Measurements from ENCODE around the gene SULT1E1. TPM values are rescaled to one million over a fixed set of nuclear protein-coding genes. Genes with fewer than 3 reads are reported as not detected.

SULT1E1 gene
- total and polyA plus RNA-seq, 2 experiments from 2014 or later = not detected

DNA sequence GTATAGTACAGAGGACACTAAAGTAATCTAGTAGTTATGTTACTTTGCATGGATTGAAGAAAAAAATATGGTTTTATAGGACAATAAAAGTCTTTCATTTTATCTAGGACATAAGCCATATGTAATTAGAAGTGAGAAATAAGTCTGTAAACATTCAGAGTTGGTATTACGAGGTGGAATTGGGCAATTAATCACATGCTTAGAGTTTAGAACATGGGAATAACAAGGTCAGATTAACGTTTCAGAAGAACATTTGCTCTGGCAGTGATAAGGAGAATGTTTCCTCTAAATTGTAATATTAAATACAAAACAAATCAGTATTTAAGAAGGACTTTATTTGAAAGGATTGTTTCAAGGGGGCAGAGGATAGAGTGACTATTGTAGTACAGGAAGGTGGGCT lies 15.6 kb upstream of the SULT1E1 start:
- Mint-ChIP-seq H3K27ac (no peak overlapping the region), H3K4me3 (no peak overlapping the region), H3K27me3 (ENCODE audit: insufficient read depth, low read depth, poor library complexity) (no peaks in the 10 kb centered on the region), H3K9me3 (peaks cover 6% of the 10 kb centered on the region; the same call in 2 of the 3 replicates), H3K4me1 (peaks cover 6% of the 10 kb centered on the region; the same call in 1 of the 3 replicates), H3K36me3 (ENCODE audit: low read depth) (peaks cover 3% of the 10 kb centered on the region; the same call in 1 of the 3 replicates)
- 0 out of 2 replicates have a peak, but pooled peaks cover 3% of the 10 kb centered on the region for H3K36me3 ChIP-seq (ENCODE audit: insufficient read depth)
- no peaks in the 10 kb centered on the region for H4K20me1 ChIP-seq (replicated peaks; ENCODE audit: insufficient read depth)
- no peak overlapping the region for H2AFZ ChIP-seq
- no peak overlapping the region for H3K4me2 ChIP-seq
- H3K79me2 ChIP-seq (replicated peaks; ENCODE audit: insufficient read depth) = no peaks in the 10 kb centered on the region
- no peak for DNase-seq (ENCODE audit: low spot score)
- H3K27me3 ChIP-seq (ENCODE audit: insufficient read depth) = no peaks in the 10 kb centered on the region
- H3F3A ChIP-seq (replicated peaks; ENCODE audit: low read depth) = no peaks in the 10 kb centered on the region
- no peak overlapping the region for H3K27ac ChIP-seq (ENCODE audit: low read depth)
- H3K4me3 ChIP-seq = no peak overlapping the region
- TF ChIP-seq POLR2AphosphoS5 (IDR thresholded peaks at IDR 0.05; ENCODE audit: low read depth) (no peak), JUNB (IDR thresholded peaks at IDR 0.05; ENCODE audit: unreplicated experiment) (no peak), EZH2phosphoT487 (IDR thresholded peaks at IDR 0.05; ENCODE audit: unreplicated experiment) (no peak), CREB1 (CRISPR knock-in tag; IDR thresholded peaks at IDR 0.05; ENCODE audit: low read depth) (no peak)
- H3K4me1 ChIP-seq (ENCODE audit: insufficient read depth) = no peaks in the 10 kb centered on the region
- H3K9me2 ChIP-seq (ENCODE audit: insufficient read depth) = no peaks in the 10 kb centered on the region
- ATAC-seq = no peak

GRCh38 chr4:69874507-69874906 lies 14.6 kb upstream of the SULT1E1 start:
- no peak overlapping the region for H3K4me3 Mint-ChIP-seq
- Histone ChIP-seq H3K4me1 (ENCODE audit: insufficient read depth) (no peaks in the 10 kb centered on the region), H3K27ac (ENCODE audit: low read depth) (no peak overlapping the region), H3K4me3 (no peak overlapping the region), H4K20me1 (replicated peaks; ENCODE audit: insufficient read depth) (no peaks in the 10 kb centered on the region), H3K36me3 (ENCODE audit: insufficient read depth) (0 out of 2 replicates have a peak, but pooled peaks cover 3% of the 10 kb centered on the region), H3K27me3 (ENCODE audit: insufficient read depth) (no peaks in the 10 kb centered on the region), H3K9me2 (ENCODE audit: insufficient read depth) (no peaks in the 10 kb centered on the region), H3F3A (replicated peaks; ENCODE audit: low read depth) (no peaks in the 10 kb centered on the region), H2AFZ (no peak overlapping the region), H3K4me2 (no peak overlapping the region), H3K79me2 (replicated peaks; ENCODE audit: insufficient read depth) (no peaks in the 10 kb centered on the region)
- H3K9me3 Mint-ChIP-seq = peaks cover 11% of the 10 kb centered on the region; the same call in 2 of the 3 replicates
- peaks cover 3% of the 10 kb centered on the region; the same call in 1 of the 3 replicates for H3K36me3 Mint-ChIP-seq (ENCODE audit: low read depth)
- DNase-seq (ENCODE audit: low spot score) = no peak
- no peak for ATAC-seq
- no peak overlapping the region for H3K27ac Mint-ChIP-seq
- peaks cover 6% of the 10 kb centered on the region; the same call in 1 of the 3 replicates for H3K4me1 Mint-ChIP-seq
- H3K27me3 Mint-ChIP-seq (ENCODE audit: insufficient read depth, low read depth, poor library complexity) = no peaks in the 10 kb centered on the region
- TF ChIP-seq CTCF (conservative IDR thresholded peaks at IDR 0.05; ENCODE audit: low read depth in 2 of 2) (no peak), ZNF114 (CRISPR knock-in tag; IDR thresholded peaks at IDR 0.05) (no peak), CREB1 (CRISPR knock-in tag; IDR thresholded peaks at IDR 0.05; ENCODE audit: low read depth) (no peak), STAT1 (IDR thresholded peaks at IDR 0.05; ENCODE audit: unreplicated experiment) (no peak), EZH2 (IDR thresholded peaks at IDR 0.05; ENCODE audit: low read depth, unreplicated experiment) (no peak), POLR2AphosphoS5 (IDR thresholded peaks at IDR 0.05; ENCODE audit: low read depth) (no peak), JUNB (IDR thresholded peaks at IDR 0.05; ENCODE audit: unreplicated experiment) (no peak), ETS1 (IDR thresholded peaks at IDR 0.05) (no peak), EZH2phosphoT487 (IDR thresholded peaks at IDR 0.05; ENCODE audit: unreplicated experiment) (no peak), ZNF331 (CRISPR knock-in tag; IDR thresholded peaks at IDR 0.05; ENCODE audit: low read depth) (no peak)
- TF ChIP-seq, protein P1, sequence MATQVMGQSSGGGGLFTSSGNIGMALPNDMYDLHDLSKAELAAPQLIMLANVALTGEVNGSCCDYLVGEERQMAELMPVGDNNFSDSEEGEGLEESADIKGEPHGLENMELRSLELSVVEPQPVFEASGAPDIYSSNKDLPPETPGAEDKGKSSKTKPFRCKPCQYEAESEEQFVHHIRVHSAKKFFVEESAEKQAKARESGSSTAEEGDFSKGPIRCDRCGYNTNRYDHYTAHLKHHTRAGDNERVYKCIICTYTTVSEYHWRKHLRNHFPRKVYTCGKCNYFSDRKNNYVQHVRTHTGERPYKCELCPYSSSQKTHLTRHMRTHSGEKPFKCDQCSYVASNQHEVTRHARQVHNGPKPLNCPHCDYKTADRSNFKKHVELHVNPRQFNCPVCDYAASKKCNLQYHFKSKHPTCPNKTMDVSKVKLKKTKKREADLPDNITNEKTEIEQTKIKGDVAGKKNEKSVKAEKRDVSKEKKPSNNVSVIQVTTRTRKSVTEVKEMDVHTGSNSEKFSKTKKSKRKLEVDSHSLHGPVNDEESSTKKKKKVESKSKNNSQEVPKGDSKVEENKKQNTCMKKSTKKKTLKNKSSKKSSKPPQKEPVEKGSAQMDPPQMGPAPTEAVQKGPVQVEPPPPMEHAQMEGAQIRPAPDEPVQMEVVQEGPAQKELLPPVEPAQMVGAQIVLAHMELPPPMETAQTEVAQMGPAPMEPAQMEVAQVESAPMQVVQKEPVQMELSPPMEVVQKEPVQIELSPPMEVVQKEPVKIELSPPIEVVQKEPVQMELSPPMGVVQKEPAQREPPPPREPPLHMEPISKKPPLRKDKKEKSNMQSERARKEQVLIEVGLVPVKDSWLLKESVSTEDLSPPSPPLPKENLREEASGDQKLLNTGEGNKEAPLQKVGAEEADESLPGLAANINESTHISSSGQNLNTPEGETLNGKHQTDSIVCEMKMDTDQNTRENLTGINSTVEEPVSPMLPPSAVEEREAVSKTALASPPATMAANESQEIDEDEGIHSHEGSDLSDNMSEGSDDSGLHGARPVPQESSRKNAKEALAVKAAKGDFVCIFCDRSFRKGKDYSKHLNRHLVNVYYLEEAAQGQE (IDR thresholded peaks at IDR 0.05; ENCODE audit: unreplicated experiment) = no peak

Measured in GM23338 (cell line).